NCI-H2029 (cell line): Measurements from ENCODE around the gene ARHGAP28.
"Not testable (repeated sequence)": the region's sequence is repeated elsewhere in the genome, so short reads cannot be mapped to it uniquely, and the experiment has no call there.

ENCODE experiments used
- DNase-seq: peaks from one replicate; lab custom pipeline; 2025; lab: John Stamatoyannopoulos, UW

Gene ARHGAP28

DNA sequence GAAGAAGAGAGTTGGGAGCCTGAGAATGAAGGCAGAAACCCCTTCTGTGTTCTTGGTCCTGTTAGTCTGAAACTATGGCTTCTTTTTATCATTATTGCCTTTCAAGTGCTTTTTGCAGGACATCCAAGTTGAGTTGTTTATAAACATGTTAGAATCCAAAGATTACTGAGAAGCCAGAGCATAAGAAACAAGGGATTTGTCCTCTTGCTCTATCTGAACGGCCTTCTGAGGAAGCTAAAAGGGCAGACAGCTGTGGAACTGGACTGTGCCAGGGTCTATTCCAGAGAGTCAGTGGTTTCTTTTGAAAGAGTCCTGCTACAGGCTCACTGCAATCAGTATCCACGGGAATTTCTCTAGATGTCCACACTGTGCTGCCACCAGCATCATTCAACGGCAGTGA is 86.6 kb downstream of the ARHGAP28 start:
- DNase-seq = no peak

DNA sequence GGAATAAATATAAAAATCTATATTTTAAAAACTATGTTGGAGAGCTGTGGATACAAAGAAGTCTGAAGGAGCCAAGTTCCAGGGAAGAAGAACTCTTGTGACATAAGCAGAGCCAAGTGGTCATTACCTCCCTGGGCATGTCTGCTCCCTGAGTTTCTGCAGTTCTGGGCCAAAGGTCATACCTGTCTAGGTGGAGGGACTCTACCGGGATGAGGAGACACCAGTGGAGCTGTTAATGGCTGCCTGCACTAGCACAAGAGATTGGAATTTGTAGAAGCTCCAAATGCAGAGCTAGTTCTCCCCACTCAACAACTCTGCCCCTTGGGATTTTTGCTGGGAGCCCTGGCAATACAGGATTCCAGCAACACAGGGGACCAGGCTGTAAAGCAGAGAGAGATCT is 89.8 kb downstream of the ARHGAP28 start:
- no peak for DNase-seq

DNA sequence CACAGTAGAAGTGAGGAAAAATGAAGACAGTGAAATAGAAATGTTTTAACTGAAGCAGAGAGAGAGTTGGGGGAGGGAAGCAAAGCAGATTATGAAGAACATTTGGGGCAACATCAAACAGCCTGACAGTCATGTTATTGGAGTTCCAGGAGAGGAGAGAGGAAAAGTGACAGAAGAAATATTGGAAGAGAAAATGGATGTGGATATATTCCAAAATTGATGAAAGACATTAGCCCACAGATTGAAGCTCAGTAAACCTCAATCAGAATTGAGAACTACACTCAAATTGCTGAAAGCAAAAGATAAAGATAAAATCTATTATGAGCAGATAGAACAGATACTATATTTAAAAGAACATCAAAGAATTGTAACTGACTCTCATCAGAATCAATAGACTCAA is 90.8 kb downstream of the ARHGAP28 start:
- no peak for DNase-seq

DNA sequence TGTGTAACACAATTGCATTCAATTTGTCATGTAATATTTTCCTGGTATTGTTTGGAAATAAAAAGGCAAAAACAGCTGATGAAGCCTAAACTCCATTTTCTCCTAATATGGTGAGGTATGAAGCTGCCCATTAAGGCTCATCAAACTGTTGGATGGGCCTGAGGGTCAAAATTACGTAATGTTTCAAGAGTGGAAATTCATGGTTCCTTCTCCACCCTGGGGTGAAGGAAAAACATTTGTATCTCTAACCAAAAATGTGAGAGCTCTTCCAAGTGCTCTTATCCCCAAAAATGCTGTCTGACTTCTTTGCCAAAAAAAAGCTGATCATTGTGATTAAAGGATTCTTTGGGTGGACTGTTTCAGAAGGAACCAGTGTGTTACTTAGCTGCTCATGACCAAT is 91.8 kb downstream of the ARHGAP28 start:
- DNase-seq = no peak

DNA sequence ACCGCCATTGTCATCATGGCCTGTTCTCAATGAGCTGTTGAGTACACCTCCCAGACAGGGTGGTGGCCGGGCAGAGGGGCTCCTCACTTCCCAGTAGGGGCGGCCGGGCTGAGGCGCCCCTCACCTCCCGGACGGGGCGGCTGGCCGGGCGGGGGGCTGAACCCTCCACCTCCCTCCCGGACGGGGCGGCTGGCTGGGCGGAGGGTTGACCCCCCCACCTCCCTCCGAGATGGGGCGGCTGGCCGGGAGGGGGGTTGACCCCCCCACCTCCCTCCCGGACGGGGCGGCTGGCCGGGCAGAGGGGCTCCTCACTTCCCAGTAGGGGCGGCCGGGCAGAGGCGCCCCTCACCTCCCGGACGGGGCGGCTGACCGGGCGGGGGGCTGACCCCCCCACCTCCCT is 97.6 kb downstream of the ARHGAP28 start:
- DNase-seq = not testable (repeated sequence)

DNA sequence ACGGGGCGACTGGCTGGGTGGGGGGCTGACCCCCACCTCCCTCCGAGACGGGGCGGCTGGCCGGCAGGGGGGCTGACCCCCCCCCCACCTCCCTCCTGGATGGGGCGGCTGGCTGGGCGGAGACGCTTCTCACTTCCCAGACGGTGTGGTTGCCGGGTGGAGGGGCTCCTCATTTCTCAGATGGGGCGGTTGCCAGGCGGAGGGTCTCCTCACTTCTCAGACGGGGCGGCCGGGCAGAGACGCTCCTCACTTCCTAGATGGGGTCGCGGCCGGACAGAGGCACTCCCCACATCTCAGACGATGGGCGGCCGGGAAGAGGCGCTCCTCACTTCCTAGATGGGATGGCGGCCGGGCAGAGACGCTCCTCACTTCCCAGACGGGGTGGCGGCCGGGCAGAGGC is 98.0 kb downstream of the ARHGAP28 start:
- not testable (repeated sequence) for DNase-seq

DNA sequence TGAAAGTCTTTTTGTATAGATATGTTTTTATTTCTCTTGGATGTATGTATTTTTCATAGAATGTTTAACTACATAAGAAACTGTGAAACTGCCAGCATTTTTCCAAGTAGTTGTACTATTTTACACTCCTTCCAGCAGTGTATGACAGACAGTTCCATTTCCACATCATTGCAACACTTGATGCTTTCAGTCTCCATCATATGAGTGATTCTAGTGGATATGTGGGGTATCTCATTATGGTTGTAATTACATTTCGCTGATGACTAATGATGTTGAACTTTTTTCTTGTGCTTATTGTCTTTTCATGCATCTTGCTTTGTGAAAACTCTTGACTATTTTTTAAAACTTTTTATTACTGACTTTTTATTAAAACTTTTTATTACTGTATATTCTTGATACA is 101.4 kb downstream of the ARHGAP28 start:
- DNase-seq = no peak

DNA sequence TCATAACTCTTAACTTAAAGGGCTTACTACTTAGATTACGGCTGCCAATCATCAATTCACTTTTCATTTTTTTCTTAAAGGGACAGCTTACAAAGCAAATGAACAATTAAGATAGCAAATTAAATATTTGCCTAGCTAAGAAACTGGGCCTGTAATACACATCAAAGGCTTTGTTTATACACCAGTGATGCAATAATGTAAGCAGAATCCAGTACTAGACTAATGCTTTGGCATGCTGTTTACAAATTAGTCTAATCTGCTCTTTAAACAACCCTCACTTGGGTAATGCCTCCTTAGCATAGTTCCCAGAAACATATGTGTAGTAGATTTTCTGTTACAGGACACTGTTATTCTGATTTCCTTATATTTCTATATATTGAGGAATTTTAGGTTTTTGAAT is 105.8 kb downstream of the ARHGAP28 start:
- DNase-seq = no peak

DNA sequence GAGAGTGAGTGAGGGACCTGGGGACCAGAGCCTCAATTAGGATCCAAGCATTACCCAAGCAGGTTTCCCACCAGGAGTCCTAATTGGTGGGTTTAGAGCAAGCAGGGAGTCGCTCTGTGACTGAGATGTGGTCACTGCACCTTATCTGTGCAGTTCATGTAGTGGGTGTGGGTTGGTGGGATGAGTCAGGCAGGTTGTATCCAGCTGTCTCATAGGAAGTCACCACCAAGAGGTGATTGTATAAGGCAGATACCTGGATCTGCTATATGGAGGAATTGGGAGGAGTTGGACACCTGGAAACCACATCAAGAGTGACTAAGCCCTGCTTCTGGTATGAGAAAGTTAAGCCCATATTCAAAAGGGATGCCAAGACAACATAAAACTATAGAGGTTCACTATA is 106.8 kb downstream of the ARHGAP28 start:
- no peak for DNase-seq

DNA sequence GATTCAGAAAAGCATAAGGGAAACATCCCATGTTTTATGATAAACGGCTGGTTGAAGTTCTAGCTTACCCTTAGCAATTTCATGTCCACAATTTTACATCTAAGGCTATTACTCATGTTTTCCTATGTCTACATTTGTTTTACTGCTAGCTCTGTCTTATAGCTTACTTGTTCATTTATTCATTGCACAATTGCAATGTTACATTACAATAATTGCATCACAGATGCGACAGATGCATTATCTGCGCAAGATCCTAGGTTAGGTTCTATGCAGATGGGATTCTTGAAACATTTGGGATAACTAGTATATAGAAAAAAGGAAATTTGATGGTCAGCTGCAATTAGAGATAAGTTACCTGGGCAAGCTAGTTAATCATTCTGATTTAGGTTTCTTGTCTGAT is 108.4 kb downstream of the ARHGAP28 start:
- DNase-seq = no peak

DNA sequence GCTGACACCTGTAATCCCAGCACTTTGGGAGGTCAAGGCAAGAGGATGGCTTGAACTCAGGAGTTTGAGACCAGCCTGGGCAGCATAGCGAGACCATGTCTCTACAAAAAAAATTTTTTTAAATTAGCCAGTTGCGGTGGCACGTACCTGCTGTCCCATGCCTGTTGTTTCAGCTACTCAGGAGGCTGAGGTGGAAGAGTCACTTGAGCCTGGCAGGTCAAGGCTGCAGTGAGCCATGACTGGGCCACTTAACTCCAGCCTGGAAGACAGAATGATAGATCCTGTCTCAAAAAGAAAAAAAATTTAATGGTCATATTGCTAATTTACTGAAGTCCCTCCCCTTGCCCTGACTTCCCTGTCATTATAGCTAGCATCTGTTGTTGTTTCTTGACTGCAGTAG is 112.6 kb downstream of the ARHGAP28 start:
- no peak for DNase-seq

DNA sequence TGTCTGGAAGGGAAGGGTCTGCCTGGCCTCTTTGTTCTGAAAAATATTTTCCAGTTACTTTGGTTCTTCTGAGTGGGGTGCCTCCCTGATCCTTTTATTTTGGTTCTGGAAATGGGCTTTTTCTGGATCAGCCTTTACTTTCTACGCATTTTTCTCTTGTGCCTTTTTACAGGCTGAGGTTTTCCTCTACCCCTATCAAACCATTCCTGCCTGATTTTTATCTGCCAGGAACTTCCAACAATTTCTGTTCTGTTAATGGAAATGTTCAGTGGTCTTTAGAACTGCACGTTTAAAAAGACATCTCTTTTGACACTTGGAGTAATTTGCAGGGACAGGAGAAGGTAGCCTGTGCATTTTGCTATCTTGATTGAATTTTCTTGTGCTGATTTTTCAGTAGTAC is 113.8 kb downstream of the ARHGAP28 start:
- DNase-seq = no peak

DNA sequence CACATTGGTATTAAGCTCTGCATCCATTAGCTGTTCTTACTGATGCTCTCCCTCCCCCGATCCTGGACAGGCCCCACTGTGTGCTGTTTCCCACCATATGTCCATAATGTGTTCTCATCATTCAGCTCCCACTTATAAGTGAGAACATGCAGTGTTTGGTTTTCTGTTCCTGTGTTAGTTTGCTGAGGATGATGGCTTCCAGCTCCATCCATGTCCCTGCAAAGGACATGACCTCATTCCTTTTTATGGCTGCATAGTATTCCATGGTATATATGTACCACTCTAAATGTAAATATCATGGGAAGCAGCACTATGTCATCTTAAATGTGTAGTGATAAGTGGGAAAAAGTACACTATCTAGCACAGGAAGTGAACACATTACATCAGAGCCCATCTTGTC is 116.0 kb downstream of the ARHGAP28 start:
- DNase-seq = not testable (repeated sequence)

DNA sequence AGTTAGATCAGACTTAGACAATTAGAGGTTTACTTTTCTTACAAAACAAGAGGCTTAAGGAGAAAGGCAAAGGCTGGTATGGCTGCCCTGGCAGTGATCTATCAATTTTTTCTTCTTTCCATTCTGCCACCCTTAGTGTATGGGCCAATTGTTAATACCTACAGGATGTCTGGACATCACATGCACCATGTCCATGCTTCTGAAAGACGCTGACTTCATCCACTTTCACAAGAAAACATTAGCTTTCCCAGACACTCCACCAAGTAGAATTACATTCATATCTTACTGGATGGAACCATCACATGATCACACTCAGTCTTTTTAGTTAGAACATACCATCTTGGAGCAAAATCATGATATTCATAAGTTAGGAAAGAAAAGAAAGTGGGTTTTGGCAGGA is 120.9 kb downstream of the ARHGAP28 start:
- no peak for DNase-seq

DNA sequence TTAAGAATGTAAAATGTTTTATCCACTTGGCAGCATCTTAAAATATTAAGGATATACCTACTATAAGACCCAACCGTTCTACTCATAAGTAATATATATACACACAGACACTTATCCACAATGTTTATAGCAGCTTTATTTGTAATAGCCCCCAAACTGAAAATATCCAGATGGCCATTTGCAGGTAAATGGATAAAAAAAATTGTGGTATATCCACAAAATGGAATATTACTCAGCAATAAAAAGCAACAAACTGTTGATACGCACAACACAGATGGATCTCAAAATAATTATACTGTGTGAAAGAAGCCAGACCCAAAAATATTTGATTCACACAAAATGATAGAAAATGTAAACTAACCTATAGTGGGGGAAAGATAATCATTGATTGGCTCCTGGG is 122.0 kb downstream of the ARHGAP28 start:
- no peak for DNase-seq

DNA sequence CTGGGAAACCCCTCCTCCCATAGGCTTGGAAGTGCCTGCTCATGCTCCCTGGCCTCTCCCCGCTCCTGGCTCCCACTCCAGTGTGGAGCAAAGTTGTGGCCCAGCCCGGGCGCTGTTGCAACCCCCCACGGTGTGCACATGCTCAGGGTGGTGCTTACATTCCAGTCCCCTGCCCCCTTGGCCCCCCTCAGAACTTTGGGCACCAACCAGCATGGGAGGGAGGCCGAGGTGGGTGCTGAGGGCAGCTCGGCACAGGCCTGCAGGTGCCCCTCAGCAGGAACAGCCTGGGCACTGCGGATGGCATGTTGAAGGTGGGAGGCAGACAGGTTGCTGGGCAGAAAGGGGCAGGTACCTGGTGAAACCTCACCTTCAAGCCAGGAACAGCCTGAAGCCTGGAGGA is 125.3 kb downstream of the ARHGAP28 start:
- DNase-seq = no peak

DNA sequence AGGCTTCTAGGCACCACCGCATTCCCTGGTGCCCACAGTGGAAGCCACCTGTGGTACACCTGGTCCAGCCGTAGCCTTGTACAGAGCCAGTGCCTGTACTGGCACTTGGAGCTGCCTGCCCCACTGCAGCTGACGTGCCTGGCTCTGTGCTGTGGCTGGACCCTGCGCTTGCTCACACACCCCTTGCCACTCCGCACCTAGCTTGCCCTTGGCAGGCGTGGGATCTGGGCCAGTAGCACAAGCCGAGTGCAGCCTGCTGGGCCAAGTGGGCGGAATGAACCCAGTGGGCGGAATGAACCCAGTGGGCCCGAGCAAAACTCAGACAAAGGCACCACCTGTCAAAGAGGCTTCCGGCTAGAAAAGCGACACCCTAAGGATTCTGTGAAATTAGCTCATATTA is 126.3 kb downstream of the ARHGAP28 start:
- no peak for DNase-seq

DNA sequence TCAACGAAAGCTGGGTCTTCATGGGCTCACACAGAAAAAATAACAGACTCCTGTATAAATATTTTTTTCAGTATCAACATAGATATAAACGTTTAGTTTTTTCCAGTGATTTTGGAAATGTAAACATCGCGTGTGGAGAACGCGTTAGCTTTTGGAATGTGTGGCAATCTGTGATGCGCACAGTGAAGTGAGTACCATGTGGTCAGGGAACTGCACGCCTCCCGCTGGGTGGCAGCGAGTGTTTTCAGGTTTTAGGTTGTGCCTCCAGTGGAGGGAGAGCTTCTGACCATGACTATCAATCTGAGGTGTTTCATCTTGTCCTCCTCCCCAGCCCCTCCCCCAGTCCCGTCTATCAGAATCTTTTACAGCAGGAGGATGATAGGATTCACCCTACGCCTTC is 127.8 kb downstream of the ARHGAP28 start:
- DNase-seq = no peak

DNA sequence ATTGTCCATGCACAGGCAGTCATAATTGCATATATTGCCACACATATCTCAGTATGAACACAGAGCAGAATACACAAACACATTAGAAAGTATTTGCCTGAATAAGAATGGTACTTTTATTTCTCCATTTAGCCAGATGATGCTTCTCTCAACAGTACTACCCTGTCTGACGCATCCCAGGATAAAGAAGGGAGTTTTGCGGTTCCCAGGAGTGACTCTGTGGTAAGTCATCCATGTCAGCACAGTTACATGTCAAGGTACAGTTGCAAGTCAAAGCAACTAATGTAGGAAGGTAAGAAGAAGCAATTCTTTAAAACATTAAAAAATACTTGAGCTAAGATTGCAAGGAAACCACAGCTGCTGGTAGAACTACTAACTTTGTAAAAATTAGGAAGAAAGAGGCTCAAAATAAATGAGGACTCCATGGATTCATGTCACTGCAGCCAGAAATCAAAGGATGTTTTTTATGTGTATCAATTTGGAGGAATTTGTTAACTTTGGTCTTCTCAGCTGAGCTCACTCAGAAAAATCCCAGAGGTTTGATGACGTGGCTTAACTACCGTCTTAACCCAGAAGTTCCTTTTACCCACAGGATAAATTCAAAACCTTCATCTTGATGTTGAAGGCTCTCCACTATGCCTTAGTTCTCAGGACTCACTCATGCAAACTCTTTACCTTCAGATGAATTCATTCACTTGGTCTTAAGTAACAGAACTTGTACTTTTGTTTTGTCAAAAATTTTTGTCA is 130.3 kb downstream of the ARHGAP28 start:
- no peak for DNase-seq

DNA sequence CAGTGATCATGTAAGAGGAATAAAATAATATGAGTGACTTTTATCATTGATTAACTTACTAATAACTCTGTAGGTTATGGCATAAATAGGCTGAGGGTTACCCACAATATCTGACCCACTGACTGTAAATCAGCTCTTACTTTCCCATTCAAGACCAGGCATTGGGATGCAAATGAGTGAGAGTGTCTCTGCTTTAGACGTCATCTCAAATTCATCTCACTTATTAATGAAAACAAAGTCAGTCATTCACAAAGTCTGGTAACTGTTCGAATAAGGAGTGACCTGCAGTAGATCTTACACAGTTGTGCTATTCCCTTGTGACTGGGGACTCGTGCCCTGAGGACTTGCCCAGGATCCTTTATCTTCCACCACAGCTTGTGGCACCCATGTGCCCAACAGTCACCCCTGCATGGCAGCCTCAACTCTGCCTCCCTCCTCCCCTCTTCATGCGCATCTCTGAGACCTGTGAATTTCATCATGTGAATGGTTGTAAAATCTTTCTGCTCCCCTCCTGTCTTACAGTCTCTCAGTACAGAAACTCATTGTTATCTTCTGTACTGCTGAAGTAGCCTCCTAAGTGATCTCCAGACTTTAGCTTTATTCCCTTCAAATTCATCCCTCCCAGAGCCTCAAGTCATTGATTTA is 131.4 kb downstream of the ARHGAP28 start:
- no peak for DNase-seq

DNA sequence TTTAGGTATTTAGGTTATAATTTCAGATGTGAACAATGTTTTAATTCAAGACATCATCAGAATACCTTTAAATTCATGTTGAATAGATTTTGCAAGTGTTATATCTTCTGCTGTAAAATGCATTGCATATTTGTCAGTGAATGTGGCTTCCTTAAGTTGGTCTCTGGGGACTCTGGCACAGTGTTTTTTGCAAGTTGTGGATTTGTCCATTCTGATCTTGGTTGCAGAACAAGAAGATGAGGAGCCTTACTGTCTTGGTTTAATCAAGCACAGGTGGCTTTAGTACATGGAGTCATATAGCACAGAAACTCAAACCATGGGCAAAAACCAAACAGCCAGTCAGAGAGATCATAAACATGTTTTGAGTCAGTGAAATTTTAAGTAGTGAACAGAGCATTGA is 135.7 kb downstream of the ARHGAP28 start:
- DNase-seq = no peak

DNA sequence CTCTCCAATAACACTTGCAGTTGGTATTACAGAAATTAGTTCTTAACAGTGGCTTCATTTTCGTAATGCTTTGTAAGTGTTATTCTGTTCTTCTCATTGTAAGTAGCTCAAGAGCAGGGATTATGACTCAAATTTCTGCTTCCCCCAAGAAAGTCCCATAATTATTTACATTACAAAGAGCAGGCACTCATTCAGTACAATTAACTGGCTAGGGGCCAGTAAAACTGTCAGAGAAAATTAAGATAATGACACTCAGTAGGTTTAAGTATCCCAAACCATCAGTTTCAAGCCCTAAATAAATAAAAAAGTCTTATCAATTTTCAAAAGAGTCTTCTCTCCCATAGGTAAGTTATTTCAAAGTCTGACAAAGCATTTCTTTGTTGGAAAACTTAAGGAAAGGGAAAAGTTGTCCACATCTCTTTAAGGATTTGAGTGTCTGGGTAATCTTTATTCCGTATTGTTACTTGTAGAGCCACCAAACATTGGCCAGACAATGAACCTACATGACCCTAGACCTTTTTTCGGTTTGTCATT is 137.1 kb downstream of the ARHGAP28 start:
- no peak for DNase-seq

DNA sequence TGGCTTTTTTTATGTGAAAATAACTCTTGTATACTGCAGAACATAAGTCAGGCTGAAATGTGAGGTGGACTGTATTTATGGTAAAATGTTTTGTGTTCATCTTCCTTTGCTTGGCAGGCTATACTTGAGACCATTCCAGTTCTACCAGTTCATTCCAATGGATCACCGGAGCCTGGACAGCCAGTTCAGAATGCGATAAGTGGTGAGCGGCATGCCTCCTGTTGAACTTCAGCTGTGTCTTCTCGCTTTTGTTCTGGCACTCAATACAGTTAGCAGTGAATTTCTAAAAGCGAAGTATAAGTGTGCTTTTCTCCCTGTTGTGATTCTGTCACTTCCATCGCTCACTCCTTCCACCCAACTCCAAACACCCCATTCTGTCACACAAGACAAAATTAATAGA is 138.5 kb downstream of the ARHGAP28 start:
- DNase-seq = no peak

DNA sequence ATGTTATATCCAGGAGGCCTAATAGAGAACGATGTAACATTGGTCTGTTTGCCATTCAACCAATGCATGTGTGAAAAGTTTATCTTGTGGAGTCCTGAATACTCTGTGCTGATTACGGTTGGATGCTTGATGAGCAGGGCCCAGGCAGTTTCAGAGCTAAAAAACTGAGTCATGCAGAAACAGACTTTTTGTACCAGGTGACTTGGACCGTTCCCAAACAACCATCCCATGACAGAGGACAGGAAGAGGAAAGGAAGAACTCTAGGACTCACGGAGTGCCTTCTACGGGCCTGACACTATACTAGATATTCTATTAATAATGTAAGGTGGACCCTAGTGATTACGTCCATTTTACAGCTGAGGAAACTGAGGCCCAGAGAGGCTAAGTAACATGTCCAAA is 142.1 kb downstream of the ARHGAP28 start:
- no peak for DNase-seq
